GM23338 (cell line): Measurements from ENCODE around the gene ARHGEF39. TPM values are rescaled to one million over a fixed set of nuclear protein-coding genes. Genes with fewer than 3 reads are reported as not detected.

Source experiments
- ATAC-seq: fragments of 200-7000 bp; cut with Tn5 transposase; 3 replicates; pipeline ENCODE4 v1.9.1; 2020
- DNase-seq: peaks from one replicate; pipeline ENCODE4 v3.0.0-alpha.2; 2015; ENCODE audit warnings: low spot score
- H2AFZ ChIP-seq: fragments of 200-600 bp; sonication (generic); 2 replicates; pipeline ENCODE4 v1.8.0; 2016; ENCODE audit warnings: antibody characterized with exemption, mild to moderate bottlenecking, moderate library complexity
- H3F3A ChIP-seq: fragments of 200-600 bp; sonication (generic); replicated peaks from 2 replicates; pipeline ENCODE4 v1.8.0; 2017; ENCODE audit warnings: antibody characterized with exemption, mixed run types, low read depth
- H3K27ac ChIP-seq: fragments of 200-600 bp; sonication (generic); 2 replicates; pipeline ENCODE4 v1.6.1; 2016; ENCODE audit warnings: low read depth
- H3K27me3 ChIP-seq: fragments of 200-600 bp; sonication (generic); 2 replicates; pipeline ENCODE4 v1.8.0; 2016; ENCODE audit warnings: mild to moderate bottlenecking, mixed run types, moderate library complexity; ENCODE audit not compliant: insufficient read depth
- H3K36me3 ChIP-seq: fragments of 200-600 bp; sonication (generic); 2 replicates; pipeline ENCODE4 v1.8.0; 2016; ENCODE audit warnings: mild to moderate bottlenecking; ENCODE audit not compliant: insufficient read depth
- H3K4me1 ChIP-seq: fragments of 200-600 bp; sonication (generic); 2 replicates; pipeline ENCODE4 v1.8.0; 2016; ENCODE audit warnings: mild to moderate bottlenecking, moderate library complexity; ENCODE audit not compliant: insufficient read depth
- H3K4me2 ChIP-seq: fragments of 200-600 bp; sonication (generic); 2 replicates; pipeline ENCODE4 v1.7.1; 2017; ENCODE audit warnings: mixed run types
- H3K4me3 ChIP-seq: fragments of 200-600 bp; sonication (generic); 2 replicates; pipeline ENCODE4 v1.6.1; 2016; ENCODE audit warnings: mixed run types
- H3K79me2 ChIP-seq: fragments of 200-600 bp; sonication (generic); replicated peaks from 2 replicates; pipeline ENCODE4 v1.8.0; 2017; ENCODE audit warnings: mild to moderate bottlenecking; ENCODE audit not compliant: insufficient read depth
- H3K9me2 ChIP-seq: fragments of 200-600 bp; sonication (generic); 2 replicates; pipeline ENCODE4 v1.8.0; 2017; ENCODE audit not compliant: insufficient read depth
- H4K20me1 ChIP-seq: fragments of 200-600 bp; sonication (generic); replicated peaks from 2 replicates; pipeline ENCODE4 v1.8.0; 2017; ENCODE audit warnings: mild to moderate bottlenecking; ENCODE audit not compliant: insufficient read depth
- H3K27ac Mint-ChIP-seq: 2 replicates; pipeline ENCODE4 v1.8.0; 2020; ENCODE audit warnings: inconsistent platforms, mild to moderate bottlenecking, moderate library complexity, mixed read lengths
- H3K27me3 Mint-ChIP-seq: 3 replicates; pipeline ENCODE4 v1.8.0; 2022; ENCODE audit warnings: low read depth, mild to moderate bottlenecking, moderate library complexity, mixed read lengths, inconsistent platforms; ENCODE audit not compliant: insufficient read depth, poor library complexity
- H3K36me3 Mint-ChIP-seq: 3 replicates; pipeline ENCODE4 v1.8.0; 2021; ENCODE audit warnings: low read depth, mild to moderate bottlenecking, inconsistent platforms, moderate library complexity, mixed read lengths
- H3K4me1 Mint-ChIP-seq: 3 replicates; pipeline ENCODE4 v1.8.0; 2020; ENCODE audit warnings: mild to moderate bottlenecking, inconsistent platforms, mixed read lengths
- H3K4me3 Mint-ChIP-seq: 3 replicates; pipeline ENCODE4 v1.8.0; 2021; ENCODE audit warnings: moderate library complexity, mild to moderate bottlenecking, inconsistent platforms, mixed read lengths
- H3K9me3 Mint-ChIP-seq: 3 replicates; pipeline ENCODE4 v1.8.0; 2020; ENCODE audit warnings: moderate library complexity, mild to moderate bottlenecking, inconsistent platforms, mixed read lengths
- CREB1 ChIP-seq: fragments of 250-450 bp; sonication (Bioruptor Pico); IDR thresholded peaks from 2 replicates; pipeline ENCODE4 v1.5.0; 2020; ENCODE audit warnings: low read depth, mild to moderate bottlenecking, moderate library complexity
- EZH2 ChIP-seq: fragments of 200-600 bp; sonication (generic); IDR thresholded peaks from one replicate; pipeline ENCODE4 v1.8.0; 2017; ENCODE audit warnings: antibody characterized with exemption, mild to moderate bottlenecking, low read depth; ENCODE audit not compliant: unreplicated experiment
- EZH2phosphoT487 ChIP-seq: fragments of 200-600 bp; sonication (generic); IDR thresholded peaks from one replicate; pipeline ENCODE4 v1.8.1; 2018; ENCODE audit warnings: antibody characterized with exemption; ENCODE audit not compliant: unreplicated experiment
- JUNB ChIP-seq: IDR thresholded peaks from one replicate; pipeline ENCODE4 v1.6.1; 2016; ENCODE audit warnings: antibody characterized with exemption; ENCODE audit not compliant: unreplicated experiment
- NANOG ChIP-seq: IDR thresholded peaks from 2 replicates; pipeline ENCODE4 v1.6.1; 2016; ENCODE audit warnings: antibody characterized with exemption, borderline replicate concordance
- POLR2AphosphoS5 ChIP-seq: IDR thresholded peaks from 2 replicates; pipeline ENCODE4 v1.6.1; 2016; ENCODE audit warnings: antibody characterized with exemption, low read depth
- REST ChIP-seq: IDR thresholded peaks from one replicate; pipeline ENCODE4 v1.6.1; 2018; ENCODE audit warnings: antibody characterized with exemption; ENCODE audit not compliant: unreplicated experiment
- STAT1 ChIP-seq: IDR thresholded peaks from one replicate; pipeline ENCODE4 v1.6.1; 2016; ENCODE audit warnings: antibody characterized with exemption; ENCODE audit not compliant: unreplicated experiment
- ZNF114 ChIP-seq: fragments of 250-450 bp; sonication (Bioruptor Pico); IDR thresholded peaks from 2 replicates; pipeline ENCODE4 v1.5.0; 2020; ENCODE audit warnings: mild to moderate bottlenecking, moderate library complexity
- ZNF331 ChIP-seq: fragments of 250-450 bp; sonication (Bioruptor Pico); IDR thresholded peaks from 2 replicates; pipeline ENCODE4 v1.5.0; 2020; ENCODE audit warnings: low read depth, mild to moderate bottlenecking, moderate library complexity
- polyA plus RNA-seq: library from polyadenylated mRNA; unstranded; fragments of >200 nt; fragmentation: Nextera tagmentation; extraction: Ambion mirVana; gene quantifications from 2 replicates; pipeline ENCODE4 v1.2.1, GENCODE V29; 2016
- total RNA-seq: library from RNA; depleted of rRNA; stranded (reverse); fragments of >200 nt; shearing (Covaris generic); gene quantifications from 2 replicates; pipeline ENCODE4 v1.2.3, GENCODE V29; 2014
- TF ChIP-seq, protein P1 (sequence below), 2 experiments: fragments of 200-600 bp in 1 of 2; sonication (generic) in 1 of 2; conservative IDR thresholded peaks; 2 replicates each; pipeline versions ENCODE4 v1.5.1 to v1.6.1; 2016 to 2017; ENCODE audit warnings: antibody characterized with exemption in 2 of 2, low read depth in 2 of 2, mild to moderate bottlenecking in 2 of 2, moderate library complexity in 1 of 2
- TF ChIP-seq, protein P2 (sequence below): IDR thresholded peaks from 2 replicates; pipeline ENCODE4 v1.6.1; 2016; ENCODE audit warnings: antibody characterized with exemption
- TF ChIP-seq, protein P3 (sequence below): fragments of 250-450 bp; sonication (Bioruptor Pico); IDR thresholded peaks from 2 replicates; pipeline ENCODE4 v1.5.0; 2020; ENCODE audit warnings: mild to moderate bottlenecking, moderate library complexity

Gene ARHGEF39
- total and polyA plus RNA-seq, 2 experiments from 2014 or later: 16.8 to 31.0 TPM

GRCh38 chr9:35682051-35682450, 17.1 kb upstream of the ARHGEF39 start:
- H3K4me2 ChIP-seq: no peak overlapping the region
- H2AFZ ChIP-seq: no peak overlapping the region
- peaks cover 25% of the 10 kb centered on the region for H3F3A ChIP-seq
- H3K4me3 ChIP-seq: no peak overlapping the region
- H3K27me3 ChIP-seq: peaks cover 1% of the 10 kb centered on the region; the same call in 1 of the 2 replicates
- Mint-ChIP-seq H3K36me3 (peaks cover 52% of the 10 kb centered on the region), H3K9me3 (no peaks in the 10 kb centered on the region), H3K27ac (no peak overlapping the region), H3K27me3 (peaks cover 14% of the 10 kb centered on the region), H3K4me1 (peaks cover 26% of the 10 kb centered on the region), H3K4me3 (no peak overlapping the region)
- TF ChIP-seq EZH2 (no peak), EZH2phosphoT487 (no peak), ZNF114 (CRISPR knock-in tag) (no peak), ZNF331 (no peak), CREB1 (no peak), JUNB (no peak), NANOG (no peak), STAT1 (no peak), POLR2AphosphoS5 (no peak), REST (no peak)
- TF ChIP-seq, protein P1, sequence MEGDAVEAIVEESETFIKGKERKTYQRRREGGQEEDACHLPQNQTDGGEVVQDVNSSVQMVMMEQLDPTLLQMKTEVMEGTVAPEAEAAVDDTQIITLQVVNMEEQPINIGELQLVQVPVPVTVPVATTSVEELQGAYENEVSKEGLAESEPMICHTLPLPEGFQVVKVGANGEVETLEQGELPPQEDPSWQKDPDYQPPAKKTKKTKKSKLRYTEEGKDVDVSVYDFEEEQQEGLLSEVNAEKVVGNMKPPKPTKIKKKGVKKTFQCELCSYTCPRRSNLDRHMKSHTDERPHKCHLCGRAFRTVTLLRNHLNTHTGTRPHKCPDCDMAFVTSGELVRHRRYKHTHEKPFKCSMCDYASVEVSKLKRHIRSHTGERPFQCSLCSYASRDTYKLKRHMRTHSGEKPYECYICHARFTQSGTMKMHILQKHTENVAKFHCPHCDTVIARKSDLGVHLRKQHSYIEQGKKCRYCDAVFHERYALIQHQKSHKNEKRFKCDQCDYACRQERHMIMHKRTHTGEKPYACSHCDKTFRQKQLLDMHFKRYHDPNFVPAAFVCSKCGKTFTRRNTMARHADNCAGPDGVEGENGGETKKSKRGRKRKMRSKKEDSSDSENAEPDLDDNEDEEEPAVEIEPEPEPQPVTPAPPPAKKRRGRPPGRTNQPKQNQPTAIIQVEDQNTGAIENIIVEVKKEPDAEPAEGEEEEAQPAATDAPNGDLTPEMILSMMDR (conservative IDR thresholded peaks at IDR 0.05; ENCODE audit: low read depth in 2 of 2): no peak
- TF ChIP-seq, protein P2, sequence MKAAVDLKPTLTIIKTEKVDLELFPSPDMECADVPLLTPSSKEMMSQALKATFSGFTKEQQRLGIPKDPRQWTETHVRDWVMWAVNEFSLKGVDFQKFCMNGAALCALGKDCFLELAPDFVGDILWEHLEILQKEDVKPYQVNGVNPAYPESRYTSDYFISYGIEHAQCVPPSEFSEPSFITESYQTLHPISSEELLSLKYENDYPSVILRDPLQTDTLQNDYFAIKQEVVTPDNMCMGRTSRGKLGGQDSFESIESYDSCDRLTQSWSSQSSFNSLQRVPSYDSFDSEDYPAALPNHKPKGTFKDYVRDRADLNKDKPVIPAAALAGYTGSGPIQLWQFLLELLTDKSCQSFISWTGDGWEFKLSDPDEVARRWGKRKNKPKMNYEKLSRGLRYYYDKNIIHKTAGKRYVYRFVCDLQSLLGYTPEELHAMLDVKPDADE: no peak
- TF ChIP-seq, protein P3, sequence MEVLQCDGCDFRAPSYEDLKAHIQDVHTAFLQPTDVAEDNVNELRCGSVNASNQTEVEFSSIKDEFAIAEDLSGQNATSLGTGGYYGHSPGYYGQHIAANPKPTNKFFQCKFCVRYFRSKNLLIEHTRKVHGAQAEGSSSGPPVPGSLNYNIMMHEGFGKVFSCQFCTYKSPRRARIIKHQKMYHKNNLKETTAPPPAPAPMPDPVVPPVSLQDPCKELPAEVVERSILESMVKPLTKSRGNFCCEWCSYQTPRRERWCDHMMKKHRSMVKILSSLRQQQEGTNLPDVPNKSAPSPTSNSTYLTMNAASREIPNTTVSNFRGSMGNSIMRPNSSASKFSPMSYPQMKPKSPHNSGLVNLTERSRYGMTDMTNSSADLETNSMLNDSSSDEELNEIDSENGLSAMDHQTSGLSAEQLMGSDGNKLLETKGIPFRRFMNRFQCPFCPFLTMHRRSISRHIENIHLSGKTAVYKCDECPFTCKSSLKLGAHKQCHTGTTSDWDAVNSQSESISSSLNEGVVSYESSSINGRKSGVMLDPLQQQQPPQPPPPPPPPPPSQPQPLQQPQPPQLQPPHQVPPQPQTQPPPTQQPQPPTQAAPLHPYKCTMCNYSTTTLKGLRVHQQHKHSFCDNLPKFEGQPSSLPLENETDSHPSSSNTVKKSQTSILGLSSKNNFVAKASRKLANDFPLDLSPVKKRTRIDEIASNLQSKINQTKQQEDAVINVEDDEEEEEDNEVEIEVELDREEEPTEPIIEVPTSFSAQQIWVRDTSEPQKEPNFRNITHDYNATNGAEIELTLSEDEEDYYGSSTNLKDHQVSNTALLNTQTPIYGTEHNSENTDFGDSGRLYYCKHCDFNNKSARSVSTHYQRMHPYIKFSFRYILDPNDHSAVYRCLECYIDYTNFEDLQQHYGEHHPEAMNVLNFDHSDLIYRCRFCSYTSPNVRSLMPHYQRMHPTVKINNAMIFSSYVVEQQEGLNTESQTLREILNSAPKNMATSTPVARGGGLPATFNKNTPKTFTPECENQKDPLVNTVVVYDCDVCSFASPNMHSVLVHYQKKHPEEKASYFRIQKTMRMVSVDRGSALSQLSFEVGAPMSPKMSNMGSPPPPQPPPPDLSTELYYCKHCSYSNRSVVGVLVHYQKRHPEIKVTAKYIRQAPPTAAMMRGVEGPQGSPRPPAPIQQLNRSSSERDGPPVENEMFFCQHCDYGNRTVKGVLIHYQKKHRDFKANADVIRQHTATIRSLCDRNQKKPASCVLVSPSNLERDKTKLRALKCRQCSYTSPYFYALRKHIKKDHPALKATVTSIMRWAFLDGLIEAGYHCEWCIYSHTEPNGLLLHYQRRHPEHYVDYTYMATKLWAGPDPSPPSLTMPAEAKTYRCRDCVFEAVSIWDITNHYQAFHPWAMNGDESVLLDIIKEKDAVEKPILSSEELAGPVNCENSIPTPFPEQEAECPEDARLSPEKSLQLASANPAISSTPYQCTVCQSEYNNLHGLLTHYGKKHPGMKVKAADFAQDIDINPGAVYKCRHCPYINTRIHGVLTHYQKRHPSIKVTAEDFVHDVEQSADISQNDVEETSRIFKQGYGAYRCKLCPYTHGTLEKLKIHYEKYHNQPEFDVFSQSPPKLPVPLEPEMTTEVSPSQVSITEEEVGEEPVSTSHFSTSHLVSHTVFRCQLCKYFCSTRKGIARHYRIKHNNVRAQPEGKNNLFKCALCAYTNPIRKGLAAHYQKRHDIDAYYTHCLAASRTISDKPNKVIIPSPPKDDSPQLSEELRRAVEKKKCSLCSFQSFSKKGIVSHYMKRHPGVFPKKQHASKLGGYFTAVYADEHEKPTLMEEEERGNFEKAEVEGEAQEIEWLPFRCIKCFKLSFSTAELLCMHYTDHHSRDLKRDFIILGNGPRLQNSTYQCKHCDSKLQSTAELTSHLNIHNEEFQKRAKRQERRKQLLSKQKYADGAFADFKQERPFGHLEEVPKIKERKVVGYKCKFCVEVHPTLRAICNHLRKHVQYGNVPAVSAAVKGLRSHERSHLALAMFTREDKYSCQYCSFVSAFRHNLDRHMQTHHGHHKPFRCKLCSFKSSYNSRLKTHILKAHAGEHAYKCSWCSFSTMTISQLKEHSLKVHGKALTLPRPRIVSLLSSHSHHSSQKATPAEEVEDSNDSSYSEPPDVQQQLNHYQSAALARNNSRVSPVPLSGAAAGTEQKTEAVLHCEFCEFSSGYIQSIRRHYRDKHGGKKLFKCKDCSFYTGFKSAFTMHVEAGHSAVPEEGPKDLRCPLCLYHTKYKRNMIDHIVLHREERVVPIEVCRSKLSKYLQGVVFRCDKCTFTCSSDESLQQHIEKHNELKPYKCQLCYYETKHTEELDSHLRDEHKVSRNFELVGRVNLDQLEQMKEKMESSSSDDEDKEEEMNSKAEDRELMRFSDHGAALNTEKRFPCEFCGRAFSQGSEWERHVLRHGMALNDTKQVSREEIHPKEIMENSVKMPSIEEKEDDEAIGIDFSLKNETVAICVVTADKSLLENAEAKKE: no peak
- no peak for ATAC-seq
- no peaks in the 10 kb centered on the region for H3K9me2 ChIP-seq
- DNase-seq: no peak
- H3K36me3 ChIP-seq: peaks cover 26% of the 10 kb centered on the region
- 0 out of 2 replicates have a peak, but pooled peaks cover 2% of the 10 kb centered on the region for H3K79me2 ChIP-seq
- H3K4me1 ChIP-seq: peaks cover 10% of the 10 kb centered on the region
- peaks cover 3% of the 10 kb centered on the region; the same call in 1 of the 2 replicates for H4K20me1 ChIP-seq
- H3K27ac ChIP-seq: peak overlapping the region; percentile 80; the same call in 1 of the 2 replicates
